Measurements from ENCODE around the gene SRGAP3.

Gene SRGAP3

GRCh38 chr3:9211155-9211950 lies 38.1 kb downstream of the SRGAP3 start:
- no peak overlapping the region for H3K9ac ChIP-seq
- no peaks in the 10 kb centered on the region for H4K20me1 ChIP-seq (ENCODE audit: insufficient read depth)
- no peak overlapping the region for H3K4me2 ChIP-seq
- no peak overlapping the region for H3K27ac ChIP-seq
- no peaks in the 10 kb centered on the region for H3K36me3 ChIP-seq (ENCODE audit: insufficient read depth)
- H3K4me1 ChIP-seq (ENCODE audit: low read depth, poor library complexity, severe bottlenecking): no peaks in the 10 kb centered on the region
- no peaks in the 10 kb centered on the region for H3K27me3 ChIP-seq (ENCODE audit: insufficient read depth, low read depth)
- TF ChIP-seq CTCF (conservative IDR thresholded peaks at IDR 0.05; ENCODE audit: low read depth, low read length): no peak
- H3K4me3 ChIP-seq (IDR thresholded peaks at IDR 0.05; ENCODE audit: insufficient read depth, low read depth, low read length): no peak overlapping the region
- no peaks in the 10 kb centered on the region for H3K79me2 ChIP-seq (ENCODE audit: insufficient read depth, low read depth)
- no peak overlapping the region for H2AFZ ChIP-seq (ENCODE audit: low read depth)

DNA sequence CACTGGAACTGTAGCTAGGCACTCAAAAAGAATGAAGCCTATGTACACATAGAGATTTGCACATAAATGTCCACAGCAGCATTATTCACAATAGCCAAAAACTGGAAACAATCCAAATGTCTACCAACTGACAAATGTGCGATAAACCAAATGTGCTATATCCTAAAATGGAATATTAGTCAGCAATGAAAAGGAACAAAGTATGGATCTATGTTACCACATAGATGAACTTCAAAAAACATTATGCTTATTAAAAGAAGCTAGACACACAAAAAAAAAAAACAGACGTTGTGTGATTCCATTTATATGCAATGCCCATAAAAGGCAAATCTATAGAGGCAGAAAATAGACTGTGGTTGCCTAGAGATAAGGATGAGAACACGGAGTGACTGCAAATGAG lies 39.7 kb downstream of the SRGAP3 start:
- Histone ChIP-seq H3K4me2 (no peak overlapping the region), H3K27ac (no peak overlapping the region), H3K4me1 (ENCODE audit: low read depth, poor library complexity, severe bottlenecking) (no peaks in the 10 kb centered on the region), H3K79me2 (ENCODE audit: insufficient read depth, low read depth) (no peaks in the 10 kb centered on the region), H2AFZ (ENCODE audit: low read depth) (no peak overlapping the region), H3K4me3 (IDR thresholded peaks at IDR 0.05; ENCODE audit: insufficient read depth, low read depth, low read length) (no peak overlapping the region), H3K9ac (no peak overlapping the region), H4K20me1 (ENCODE audit: insufficient read depth) (no peaks in the 10 kb centered on the region), H3K36me3 (ENCODE audit: insufficient read depth) (no peaks in the 10 kb centered on the region), H3K27me3 (ENCODE audit: insufficient read depth, low read depth) (no peaks in the 10 kb centered on the region)
- no peak for TF ChIP-seq CTCF (conservative IDR thresholded peaks at IDR 0.05; ENCODE audit: low read depth, low read length)

DNA sequence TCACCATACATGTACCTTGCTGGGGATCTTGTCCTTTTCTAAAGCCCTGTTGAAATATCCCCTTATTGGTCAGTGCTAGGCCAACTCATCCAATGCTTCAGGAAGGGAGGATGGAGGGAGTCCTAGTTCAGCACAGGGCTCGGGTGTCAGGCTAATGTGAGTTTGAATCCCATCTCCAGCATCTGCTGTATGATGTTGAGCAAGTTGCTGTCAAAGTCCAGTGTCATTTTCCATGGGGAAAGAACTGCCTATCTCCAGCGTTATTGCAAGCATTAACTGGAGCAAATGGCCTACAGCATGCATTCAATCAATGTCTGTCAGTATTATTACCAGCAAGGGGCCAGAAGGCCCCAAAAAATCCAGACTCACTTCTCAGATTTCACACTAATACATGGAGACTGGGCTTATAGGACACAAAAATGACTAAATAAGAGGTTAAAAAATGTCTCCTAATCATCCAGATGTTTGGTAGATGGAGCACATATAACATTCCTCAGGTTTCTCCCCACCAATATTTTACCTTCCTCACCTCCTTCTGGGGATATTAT lies 40.8 kb downstream of the SRGAP3 start:
- Histone ChIP-seq H4K20me1 (ENCODE audit: insufficient read depth) (no peaks in the 10 kb centered on the region), H3K4me3 (IDR thresholded peaks at IDR 0.05; ENCODE audit: insufficient read depth, low read depth, low read length) (no peak overlapping the region), H3K27me3 (ENCODE audit: insufficient read depth, low read depth) (no peaks in the 10 kb centered on the region), H3K27ac (no peak overlapping the region), H3K9ac (no peak overlapping the region), H3K79me2 (ENCODE audit: insufficient read depth, low read depth) (no peaks in the 10 kb centered on the region), H2AFZ (ENCODE audit: low read depth) (no peak overlapping the region), H3K4me2 (no peak overlapping the region), H3K4me1 (ENCODE audit: low read depth, poor library complexity, severe bottlenecking) (no peaks in the 10 kb centered on the region), H3K36me3 (ENCODE audit: insufficient read depth) (no peaks in the 10 kb centered on the region)
- no peak for TF ChIP-seq CTCF (conservative IDR thresholded peaks at IDR 0.05; ENCODE audit: low read depth, low read length)

DNA sequence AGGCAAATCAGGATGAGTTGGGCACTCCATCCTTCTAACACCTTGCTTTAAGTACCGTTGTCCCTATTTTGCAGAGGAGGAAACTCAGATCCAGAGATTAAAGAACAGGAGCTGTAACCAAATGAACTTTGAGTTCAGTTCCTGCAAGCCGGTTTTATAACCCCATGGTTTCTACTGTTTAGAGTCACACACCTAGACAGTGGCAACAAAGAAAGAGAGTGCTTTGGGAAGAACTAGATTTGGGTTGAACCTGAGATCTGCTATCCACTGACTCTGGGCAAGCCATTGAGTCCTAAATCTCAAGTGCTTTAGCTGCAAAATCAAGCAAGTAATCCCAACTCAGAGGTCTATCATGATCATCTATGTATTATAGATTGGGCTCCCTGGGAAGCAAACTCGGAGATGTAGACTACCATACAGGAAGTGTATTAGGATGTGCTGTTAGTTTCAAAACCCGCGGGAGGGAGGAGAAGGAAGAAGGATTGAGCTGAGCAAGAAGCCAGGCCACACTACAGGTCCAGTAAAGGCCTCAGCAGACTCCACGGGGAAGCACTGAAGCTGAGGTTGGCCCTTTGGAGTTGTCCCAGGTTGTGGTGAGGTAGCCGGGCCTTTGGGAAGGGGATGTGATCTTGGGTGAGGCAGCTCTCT lies 42.2 kb downstream of the SRGAP3 start:
- Histone ChIP-seq H3K4me1 (ENCODE audit: low read depth, poor library complexity, severe bottlenecking) (no peaks in the 10 kb centered on the region), H3K27me3 (ENCODE audit: insufficient read depth, low read depth) (no peaks in the 10 kb centered on the region), H3K4me2 (no peak overlapping the region), H3K9ac (no peak overlapping the region), H3K79me2 (ENCODE audit: insufficient read depth, low read depth) (no peaks in the 10 kb centered on the region), H2AFZ (ENCODE audit: low read depth) (no peak overlapping the region), H4K20me1 (ENCODE audit: insufficient read depth) (no peaks in the 10 kb centered on the region), H3K4me3 (IDR thresholded peaks at IDR 0.05; ENCODE audit: insufficient read depth, low read depth, low read length) (no peak overlapping the region), H3K27ac (no peak overlapping the region), H3K36me3 (ENCODE audit: insufficient read depth) (no peaks in the 10 kb centered on the region)
- TF ChIP-seq CTCF (conservative IDR thresholded peaks at IDR 0.05; ENCODE audit: low read depth, low read length): no peak

All from KMS-11 (cell line).